ENCODE measurements around the gene ZNF616.

GRCh38 chr19:52176574-52176973 is 36.8 kb upstream of the ZNF616 start:
- TF ChIP-seq BACH2 (CRISPR knock-in tag; IDR thresholded peaks at IDR 0.05; ENCODE audit: borderline replicate concordance) (no peak), ISL1 (CRISPR knock-in tag; IDR thresholded peaks at IDR 0.05) (no peak), ARNTL (CRISPR knock-in tag; IDR thresholded peaks at IDR 0.05; ENCODE audit: borderline replicate concordance, low read depth) (no peak), POU6F1 (CRISPR knock-in tag; IDR thresholded peaks at IDR 0.05; ENCODE audit: borderline replicate concordance, low read depth) (no peak), ZNF565 (CRISPR knock-in tag; conservative IDR thresholded peaks at IDR 0.05; ENCODE audit: low read depth) (no peak), CSRNP3 (CRISPR knock-in tag; IDR thresholded peaks at IDR 0.05) (no peak), PATZ1 (CRISPR knock-in tag; IDR thresholded peaks at IDR 0.05; ENCODE audit: borderline replicate concordance) (no peak), RARB (CRISPR knock-in tag; IDR thresholded peaks at IDR 0.05) (no peak), ZFP3 (CRISPR knock-in tag; IDR thresholded peaks at IDR 0.05) (no peak)

Measured in SK-N-SH treated with all-trans-retinoic acid at 6 μM for 48 hours (cell line).